Spleen (tissue), 11 donors: Measurements from ENCODE around the gene MINDY4B. TPM values are rescaled to one million over a fixed set of nuclear protein-coding genes. Genes with fewer than 3 reads are reported as not detected.

Experiments used
- DNase-seq: peaks from one replicate; pipeline ENCODE4 v3.0.0-alpha.2; 2020
- H3K27ac ChIP-seq, 8 donors: fragments of 200-600 bp; sonication (generic) in 7 of 8; 1 replicate in 4 of 8; 2 replicates in 4 of 8; pipeline versions ENCODE4 v1.5.0 to v1.8.0; 2016 to 2021; ENCODE audit warnings: inconsistent platforms in 4 of 8, mild to moderate bottlenecking in 4 of 8, moderate library complexity in 1 of 8
- H3K27me3 ChIP-seq, 7 donors: fragments of 200-600 bp; sonication (generic) in 6 of 7; replicated peaks in 1 of 7; 1 replicate in 4 of 7; 2 replicates in 3 of 7; pipeline versions ENCODE4 v1.5.0 to v1.8.0; 2016 to 2021; ENCODE audit warnings: inconsistent platforms in 3 of 7, mild to moderate bottlenecking in 1 of 7
- H3K36me3 ChIP-seq, 6 donors: fragments of 200-600 bp; sonication (generic) in 5 of 6; 1 replicate in 4 of 6; 2 replicates in 2 of 6; pipeline versions ENCODE4 v1.5.0 to v1.8.0; 2016 to 2021; ENCODE audit warnings: inconsistent platforms in 2 of 6
- H3K4me1 ChIP-seq, 6 donors: fragments of 200-600 bp; sonication (generic) in 5 of 6; 1 replicate in 3 of 6; 2 replicates in 3 of 6; pipeline versions ENCODE4 v1.5.0 to v1.8.0; 2016 to 2021; ENCODE audit warnings: inconsistent platforms in 3 of 6
- H3K4me3 ChIP-seq, 8 donors: fragments of 200-600 bp; sonication (generic) in 7 of 8; 1 replicate in 4 of 8; 2 replicates in 4 of 8; pipeline versions ENCODE4 v1.5.0 to v1.8.0; 2016 to 2021; ENCODE audit warnings: inconsistent platforms in 4 of 8, mild to moderate bottlenecking in 4 of 8, moderate library complexity in 2 of 8
- H3K9me3 ChIP-seq, 8 donors: fragments of 200-600 bp; sonication (generic) in 7 of 8; 1 replicate in 4 of 8; 2 replicates in 4 of 8; pipeline versions ENCODE4 v1.5.0 to v1.8.0; 2016 to 2021; ENCODE audit warnings: inconsistent platforms in 4 of 8
- CTCF ChIP-seq, 11 experiments: fragments of 200-600 bp in 7 of 11; fragments of 450-650 bp in 4 of 11; sonication (generic) in 4 of 11; IDR thresholded peaks in 8 of 11; conservative IDR thresholded peaks in 3 of 11; 1 replicate in 7 of 11; 2 replicates in 4 of 11; pipeline versions ENCODE4 v1.4.0 to v1.8.0; 2016 to 2021; ENCODE audit warnings: antibody characterized with exemption in 11 of 11, inconsistent platforms in 4 of 11, mild to moderate bottlenecking in 1 of 11
- POLR2A ChIP-seq, 3 donors: fragments of 450-650 bp; IDR thresholded peaks; one replicate each; pipeline ENCODE4 v1.5.1; 2017; ENCODE audit warnings: antibody characterized with exemption in 3 of 3, mild to moderate bottlenecking in 1 of 3
- POLR2AphosphoS5 ChIP-seq, 3 donors: sonication (generic); formaldehyde crosslinking; IDR thresholded peaks; one replicate each; pipeline ENCODE4 v1.5.1; 2017; ENCODE audit warnings: antibody characterized with exemption in 3 of 3
- WGBS, 5 donors: extraction: QIAGEN DNeasy Blood & Tissue Kit in 3 of 5; methylation state at CpG; one replicate each; pipeline versions ENCODE4 v1.1.5 to v1.1.7; 2013 to 2018; 5-methylcytosine and 5-hydroxymethylcytosine counted together
- intact Hi-C: fragments of 100-400 bp; cut with DNase I; formaldehyde crosslinking; loops from one replicate; pipeline ENCODE4 v1.15.0; 2023; ENCODE audit warnings: low total_unique reads
- polyA plus RNA-seq, 3 donors: library from polyadenylated mRNA; stranded (reverse); fragments of 200-250 nt; gene quantifications; one replicate each; pipeline ENCODE4 v1.2.1, GENCODE V29; 2013
- total RNA-seq, 7 donors: library from RNA; depleted of rRNA in 3 of 7; stranded (reverse); fragments of >200 nt in 3 of 7; fragmentation: NEBNext Ultra II Directional in 4 of 7; extraction: Animal tissue kit (Norgen Biotek cat#: 25700) in 4 of 7; gene quantifications; one replicate each; pipeline versions ENCODE4 v1.1.0 to v1.2.1, GENCODE V29; 2016 to 2021
- donor health status: healthy with polysubstance abuse.
- donor health status: DM: no; HTN: no; CAD: no; lungs with moderate emphysema.
- donor health status: DM: no; HTN: no; CAD: no.
- donor health status: Bipolar disorder and iron deficiency.
- donor health status: healthy.
- donor health status: DM: no; HTN: no; CAD: no.
- donor health status: DM: yes; HTN: yes; CAD: no.

The MINDY4B gene
- total and polyA plus RNA-seq, 10 donors: not detected

- no peaks in the 10 kb centered on the region for H3K4me1 ChIP-seq
- 93 to 97% (median 95%) methylated on average over 1 of the region's 1 CpG for WGBS, 5 donors
- intact Hi-C loops: no loop called here
- TF ChIP-seq POLR2AphosphoS5 (IDR thresholded peaks at IDR 0.05): no peak
- no peak for TF ChIP-seq POLR2A (IDR thresholded peaks at IDR 0.05)
- no peak for TF ChIP-seq CTCF (IDR thresholded peaks at IDR 0.05 in 8 of 11, conservative IDR thresholded peaks at IDR 0.05 in 3 of 11)
- no peak for DNase-seq
- no peak overlapping the region for H3K4me3 ChIP-seq
- no peaks in the 10 kb centered on the region for H3K36me3 ChIP-seq
- peaks cover 0 to 3% (median 0%) of the 10 kb centered on the region in 7 donors for H3K27me3 ChIP-seq
- no peak overlapping the region for H3K27ac ChIP-seq
- no peaks in the 10 kb centered on the region for H3K9me3 ChIP-seq
Observed at GRCh38 chr3:150822636-150823035, 82.6 kb downstream of the MINDY4B start.

Other genes starting within 250 kb of the MINDY4B start
- not detected for gene ERICH6, start 201.5 kb downstream of the MINDY4B start, total RNA-seq
- gene ERICH6, start 201.5 kb downstream of the MINDY4B start, polyA plus RNA-seq: not detected
- 10 to 100 TPM; 22.8 to 71.3 (median 52.5) TPM for gene SIAH2, start 142.3 kb downstream of the MINDY4B start, total RNA-seq
- 10 to 100 TPM; 13.6 to 22.7 (median 20.0) TPM for gene SIAH2, start 142.3 kb downstream of the MINDY4B start, polyA plus RNA-seq
- gene CLRN1, start 67.3 kb upstream of the MINDY4B start, total RNA-seq: not detected
- gene CLRN1, start 67.3 kb upstream of the MINDY4B start, polyA plus RNA-seq: not detected
- gene MED12L, start 180.2 kb upstream of the MINDY4B start, total RNA-seq: 1 to 10 TPM in 6 of 7 donors, under 1 TPM in 1; 0.85 to 4.5 (median 2.0) TPM
- gene MED12L, start 180.2 kb upstream of the MINDY4B start, polyA plus RNA-seq: under 1 TPM; 0.02 to 0.14 (median 0.03) TPM